Breast epithelium (tissue), 3 donors: Measurements from ENCODE around the gene ATP2B2.

ENCODE experiments used
- CTCF ChIP-seq, 3 donors: fragments of 450-650 bp; IDR thresholded peaks; one replicate each; pipeline ENCODE4 v1.5.1; 2016 to 2017; ENCODE audit warnings: antibody characterized with exemption in 3 of 3, mild to moderate bottlenecking in 3 of 3, moderate library complexity in 3 of 3
- POLR2A ChIP-seq: fragments of 450-650 bp; IDR thresholded peaks from one replicate; pipeline ENCODE4 v1.6.1; 2016; ENCODE audit warnings: antibody characterized with exemption, mild to moderate bottlenecking, moderate library complexity
- POLR2AphosphoS5 ChIP-seq, 3 donors: sonication (generic); formaldehyde crosslinking; IDR thresholded peaks; one replicate each; pipeline ENCODE4 v1.6.1; 2017; ENCODE audit warnings: antibody characterized with exemption in 3 of 3

- TF ChIP-seq CTCF (IDR thresholded peaks at IDR 0.05) = no peak
- no peak for TF ChIP-seq POLR2A
- no peak for TF ChIP-seq POLR2AphosphoS5 (IDR thresholded peaks at IDR 0.05)
Measured at GRCh38 chr3:10500717-10501663, 4.4 kb downstream of the ATP2B2 start.
